ENCODE results near the gene RNH1.
"Not testable (repeated sequence)": the region's sequence is repeated elsewhere in the genome, so short reads cannot be mapped to it uniquely, and the experiment has no call there.

RNH1 gene

GRCh38 chr11:473962-474785, 32.9 kb downstream of the RNH1 start:
- no peak for DNase-seq

GRCh38 chr11:473415-473814, 33.6 kb downstream of the RNH1 start:
- DNase-seq: no peak

GRCh38 chr11:472816-473215, 34.2 kb downstream of the RNH1 start:
- DNase-seq: no peak

- DNase-seq: no peak
These were observed 34.8 kb downstream of the RNH1 start for GRCh38 chr11:472272-472671.

GRCh38 chr11:471468-472145, 35.4 kb downstream of the RNH1 start:
- no peak for DNase-seq

- DNase-seq: no peak
These were observed 37.1 kb downstream of the RNH1 start for GRCh38 chr11:469684-470560.

GRCh38 chr11:469026-469683, 37.9 kb downstream of the RNH1 start:
- not testable (repeated sequence) for DNase-seq

GRCh38 chr11:468493-468892, 38.5 kb downstream of the RNH1 start:
- DNase-seq: no peak

GRCh38 chr11:468036-468435, 39.0 kb downstream of the RNH1 start:
- DNase-seq: no peak

- DNase-seq: no peak
These were observed 41.0 kb downstream of the RNH1 start for GRCh38 chr11:465896-466530.

- no peak for DNase-seq
These were observed 42.7 kb downstream of the RNH1 start for GRCh38 chr11:464316-464715.

GRCh38 chr11:462107-462890, 44.7 kb downstream of the RNH1 start:
- DNase-seq: no peak

- DNase-seq: no peak
These were observed 45.4 kb downstream of the RNH1 start for GRCh38 chr11:461626-462025.

GRCh38 chr11:460331-461199, 46.5 kb downstream of the RNH1 start:
- no peak for DNase-seq

- no peak for DNase-seq
These were observed 47.4 kb downstream of the RNH1 start for GRCh38 chr11:459511-460220.

GRCh38 chr11:457111-457760, 49.8 kb downstream of the RNH1 start:
- DNase-seq: no peak

GRCh38 chr11:456533-456932, 50.5 kb downstream of the RNH1 start:
- DNase-seq: peak; percentile 29

- DNase-seq: no peak
These were observed 51.4 kb downstream of the RNH1 start for GRCh38 chr11:455566-456147.
